Aorta (tissue), 5 donors: ENCODE results near the gene URB1. TPM values are rescaled to one million over a fixed set of nuclear protein-coding genes. Genes with fewer than 3 reads are reported as not detected.

Experiments
- ATAC-seq: fragments of 200-7000 bp; cut with Tn5 transposase; one replicate; pipeline ENCODE4 v1.9.1; 2022; ENCODE audit warnings: moderate library complexity; ENCODE audit not compliant: low FRiP score
- DNase-seq, 2 donors: peaks; one replicate each; pipeline ENCODE4 v3.0.0-alpha.2; 2020
- H3K27ac ChIP-seq, 2 donors: one replicate each; pipeline ENCODE4 v1.5.1; 2013; ENCODE audit warnings: low read length in 2 of 2, mild to moderate bottlenecking in 2 of 2, moderate library complexity in 2 of 2, control low read depth in 1 of 2, inconsistent platforms in 1 of 2, low read depth in 1 of 2
- H3K27me3 ChIP-seq, 2 donors: one replicate each; pipeline ENCODE4 v1.6.1; 2013; ENCODE audit warnings: control low read depth in 1 of 2, low read length in 1 of 2, mild to moderate bottlenecking in 1 of 2, moderate library complexity in 1 of 2; ENCODE audit not compliant: insufficient read depth in 2 of 2, control insufficient read depth in 1 of 2
- H3K36me3 ChIP-seq, 2 donors: one replicate each; pipeline ENCODE4 v1.6.1; 2013; ENCODE audit warnings: control low read depth in 1 of 2, low read length in 1 of 2, mild to moderate bottlenecking in 1 of 2; ENCODE audit not compliant: insufficient read depth in 2 of 2, control insufficient read depth in 1 of 2
- H3K4me1 ChIP-seq, 2 donors: one replicate each; pipeline ENCODE4 v1.6.1; 2013; ENCODE audit warnings: low read length in 2 of 2, control low read depth in 1 of 2, mild to moderate bottlenecking in 1 of 2, moderate library complexity in 1 of 2; ENCODE audit not compliant: insufficient read depth in 2 of 2, control insufficient read depth in 1 of 2
- H3K4me3 ChIP-seq, 2 donors: one replicate each; pipeline ENCODE4 v1.5.1; 2013; ENCODE audit warnings: low read length in 2 of 2, control low read depth in 1 of 2, mild to moderate bottlenecking in 1 of 2
- H3K9me3 ChIP-seq: one replicate; pipeline ENCODE4 v1.6.1; 2013; ENCODE audit warnings: mild to moderate bottlenecking, low read length; ENCODE audit not compliant: control insufficient read depth
- WGBS, 2 donors: extraction: QIAGEN DNeasy Blood & Tissue Kit; methylation state at CpG; one replicate each; pipeline ENCODE4 v1.1.7; 2013; 5-methylcytosine and 5-hydroxymethylcytosine counted together
- intact Hi-C, 2 donors: fragments of 100-400 bp; cut with DNase I; formaldehyde crosslinking; loops; one replicate each; pipeline versions ENCODE4 v1.14.2 to v1.15.0; 2022
- polyA plus RNA-seq, 2 donors: library from polyadenylated mRNA; stranded (reverse); fragments of 200-250 nt; gene quantifications; one replicate each; pipeline ENCODE4 v1.2.3, GENCODE V29; 2013
- total RNA-seq, 2 donors: library from RNA; stranded (reverse); fragmentation: NEBNext Ultra II Directional; extraction: Animal tissue kit (Norgen Biotek cat#: 25700); gene quantifications; one replicate each; pipeline ENCODE4 v1.2.1, GENCODE V29; 2021
- donor health status: healthy with polysubstance abuse.
- donor health status: Bipolar disorder and iron deficiency.
- donor health status: DM: no; HTN: no; CAD: no.
- donor health status: DM: no; HTN: no; CAD: no.
- donor health status: DM: yes; HTN: yes; CAD: no.

Gene URB1
- total and polyA plus RNA-seq, 4 donors: 2.0 to 34.2 (median 13.0) TPM

DNA sequence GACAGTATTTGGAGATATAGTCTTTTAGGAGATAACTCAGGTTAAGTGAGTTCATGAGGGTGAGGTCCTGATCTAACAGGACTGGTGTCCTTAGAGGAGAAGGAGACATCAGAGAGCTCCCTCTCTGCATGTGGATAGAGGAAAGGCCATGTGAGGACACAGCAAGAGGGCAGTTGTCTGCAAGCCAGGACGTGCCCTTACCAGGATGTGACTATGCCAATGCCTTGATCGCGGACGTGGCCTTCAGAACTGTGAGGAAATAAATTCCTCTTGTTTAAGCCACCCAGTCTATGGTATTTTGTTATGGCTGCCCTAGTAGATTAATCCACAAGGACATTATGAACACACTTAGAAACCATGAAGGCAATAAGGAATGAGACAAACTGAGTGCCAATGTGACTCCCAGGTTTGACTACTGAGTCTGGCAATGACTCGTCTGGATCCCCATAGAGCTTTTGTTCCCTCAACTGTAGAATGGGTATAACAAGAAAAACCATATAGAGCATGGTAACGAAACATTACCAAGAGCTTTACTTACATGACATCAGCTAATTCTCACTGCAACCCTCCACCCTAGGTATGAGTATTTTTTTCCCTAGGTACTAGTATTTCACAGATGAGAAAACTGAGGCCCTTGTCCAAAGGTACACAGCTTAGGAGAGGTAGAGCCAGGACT is 6.5 kb downstream of the URB1 start:
- H3K36me3 ChIP-seq: peaks cover 0 to 5% of the 10 kb centered on the region in 2 donors
- DNase-seq: peak; percentile 78 to 84
- H3K9me3 ChIP-seq: no peaks in the 10 kb centered on the region
- H3K27me3 ChIP-seq: no peaks in the 10 kb centered on the region
- WGBS, 2 donors: 32 to 34% methylated on average over 6 of the region's 6 CpGs
- intact Hi-C loops: no loop called here
- H3K4me3 ChIP-seq: no peak overlapping the region
- peak overlapping the region; percentile 70 to 78 for H3K27ac ChIP-seq
- peaks cover 0 to 7% of the 10 kb centered on the region in 2 donors for H3K4me1 ChIP-seq
- no peak for ATAC-seq

DNA sequence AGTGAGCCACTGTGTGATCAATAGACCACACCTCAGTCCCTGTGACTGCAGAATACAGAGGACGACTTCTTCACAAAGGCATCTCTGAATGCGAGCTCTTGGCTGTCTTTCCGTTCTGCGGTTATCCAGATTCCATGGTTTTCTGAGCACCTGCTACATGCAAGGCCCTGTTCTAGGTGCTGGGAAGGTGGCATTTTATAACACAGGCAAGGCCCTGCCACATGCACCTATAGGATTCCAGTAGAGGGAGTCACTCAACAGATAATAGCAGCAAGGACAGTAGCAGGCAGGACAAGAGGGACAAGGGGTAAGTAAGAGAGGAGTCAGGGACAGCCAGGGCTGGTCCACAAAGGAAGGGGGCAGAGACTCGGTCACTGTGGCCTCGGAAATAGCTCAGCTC is 9.0 kb downstream of the URB1 start:
- H3K9me3 ChIP-seq: no peaks in the 10 kb centered on the region
- WGBS, 2 donors: 92 to 94% methylated on average over 6 of the region's 6 CpGs
- H3K36me3 ChIP-seq: peaks cover 0 to 5% of the 10 kb centered on the region in 2 donors
- peaks cover 0 to 7% of the 10 kb centered on the region in 2 donors for H3K4me1 ChIP-seq
- no peaks in the 10 kb centered on the region for H3K27me3 ChIP-seq
- no peak for ATAC-seq
- intact Hi-C loops: loop anchor here in 1 of 2 donors (5.0 kb wide), 1 partner anchor 57 kb away; no protein-coding TSS in a partner anchor
- peak overlapping the region in 1 of 2 donors; percentile 15 for H3K27ac ChIP-seq
- DNase-seq: no peak
- H3K4me3 ChIP-seq: no peak overlapping the region

DNA sequence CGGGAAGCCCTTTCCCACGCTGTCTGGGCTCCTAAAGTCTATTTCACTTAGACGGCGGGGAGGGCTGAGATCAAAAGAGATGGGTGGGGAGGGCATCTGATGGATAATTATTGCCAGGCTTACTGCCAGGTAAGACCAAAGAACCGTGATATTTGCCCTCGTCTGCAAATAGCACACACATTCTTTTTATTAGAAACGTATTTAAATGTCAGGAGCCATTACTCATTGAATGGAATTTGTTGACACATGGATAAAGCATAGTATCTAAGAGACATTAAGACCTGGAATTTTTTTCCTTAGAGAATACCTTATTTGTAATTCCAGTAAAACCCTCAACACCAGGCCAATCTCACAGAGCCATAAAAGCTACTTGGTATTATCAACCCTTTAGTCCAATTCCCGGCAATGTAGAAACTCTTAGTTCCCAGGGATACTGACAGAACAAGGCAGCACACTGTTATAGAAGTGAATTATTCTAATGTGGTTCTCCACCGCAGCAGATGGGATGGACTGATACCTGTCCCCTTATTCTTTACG is 10.6 kb downstream of the URB1 start:
- H3K27ac ChIP-seq: peak overlapping the region; percentile 94 to 95

DNA sequence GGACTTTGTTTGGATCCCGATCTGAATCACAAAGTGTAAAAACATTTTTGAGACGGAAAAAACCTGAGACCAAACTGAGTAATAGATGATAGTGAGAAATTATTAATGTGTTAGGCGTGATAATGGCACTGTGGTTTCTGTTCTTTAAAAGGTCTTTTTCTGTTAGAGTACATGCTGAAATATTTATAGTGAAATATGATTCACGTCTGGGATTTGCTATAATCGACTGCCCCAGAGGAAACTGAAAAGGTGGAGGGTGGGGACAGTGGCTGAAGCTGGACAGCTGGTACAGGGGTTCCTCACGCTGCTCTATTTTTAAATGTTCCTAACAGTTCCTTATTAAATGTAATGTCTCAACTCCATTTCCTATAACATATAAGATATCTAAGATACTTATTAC is 11.2 kb downstream of the URB1 start:
- ATAC-seq (peak; percentile 27), DNase-seq (no peak)
- intact Hi-C loops: loop anchor here in 1 of 2 donors (5.0 kb wide), 1 partner anchor 54 kb away; no protein-coding TSS in a partner anchor
- Histone ChIP-seq H3K4me1 (peaks cover 0 to 7% of the 10 kb centered on the region in 2 donors), H3K4me3 (no peak overlapping the region), H3K9me3 (no peaks in the 10 kb centered on the region), H3K27ac (peak overlapping the region in 1 of 2 donors; percentile 94), H3K27me3 (no peaks in the 10 kb centered on the region), H3K36me3 (peaks cover 3 to 4% of the 10 kb centered on the region in 2 donors)
- 15 to 22% methylated on average over 6 of the region's 6 CpGs for WGBS, 2 donors

More for the DNA sequence above, 10.6 kb downstream of the URB1 start:
- no peak for DNase-seq
- no peak for ATAC-seq
- H3K9me3 ChIP-seq: no peaks in the 10 kb centered on the region
- 44 to 47% methylated on average over 10 of the region's 10 CpGs for WGBS, 2 donors
- H3K4me1 ChIP-seq: peaks cover 0 to 7% of the 10 kb centered on the region in 2 donors
- H3K36me3 ChIP-seq: peaks cover 3 to 4% of the 10 kb centered on the region in 2 donors
- no peaks in the 10 kb centered on the region for H3K27me3 ChIP-seq
- H3K4me3 ChIP-seq: no peak overlapping the region
- intact Hi-C loops: loop anchor here in 1 of 2 donors (5.0 kb wide), 1 partner anchor 55 kb away; no protein-coding TSS in a partner anchor

DNA sequence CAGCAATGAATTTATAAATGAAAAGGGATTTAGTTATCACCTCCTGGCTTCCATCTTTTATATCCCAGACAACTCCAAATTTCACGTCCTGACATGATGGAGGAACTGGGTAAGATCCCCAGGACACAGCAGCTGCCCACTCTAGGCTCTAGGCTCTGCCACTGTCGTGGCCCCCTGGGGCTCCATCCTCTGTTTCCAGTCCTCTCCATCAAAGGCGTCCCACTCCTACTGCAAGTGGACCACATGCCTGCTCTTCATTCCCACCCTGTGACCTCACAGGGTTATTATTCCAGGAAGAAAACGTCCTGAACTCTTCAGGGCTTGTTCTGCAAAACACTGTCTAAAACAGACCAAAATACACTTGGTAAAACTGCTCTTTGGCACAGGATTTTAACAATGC is 11.9 kb downstream of the URB1 start:
- H3K4me3 ChIP-seq: no peak overlapping the region
- no peaks in the 10 kb centered on the region for H3K27me3 ChIP-seq
- peak; percentile 64 for ATAC-seq
- H3K4me1 ChIP-seq: peaks cover 0 to 5% of the 10 kb centered on the region in 2 donors
- intact Hi-C loops: loop anchor here in 1 of 2 donors (5.0 kb wide), 1 partner anchor 54 kb away; no protein-coding TSS in a partner anchor
- no peak for DNase-seq
- WGBS, 2 donors: 20 to 29% methylated on average over 4 of the region's 4 CpGs
- H3K9me3 ChIP-seq: no peaks in the 10 kb centered on the region
- H3K36me3 ChIP-seq: peaks cover 3 to 4% of the 10 kb centered on the region in 2 donors
- peak overlapping the region; percentile 89 to 92 for H3K27ac ChIP-seq

DNA sequence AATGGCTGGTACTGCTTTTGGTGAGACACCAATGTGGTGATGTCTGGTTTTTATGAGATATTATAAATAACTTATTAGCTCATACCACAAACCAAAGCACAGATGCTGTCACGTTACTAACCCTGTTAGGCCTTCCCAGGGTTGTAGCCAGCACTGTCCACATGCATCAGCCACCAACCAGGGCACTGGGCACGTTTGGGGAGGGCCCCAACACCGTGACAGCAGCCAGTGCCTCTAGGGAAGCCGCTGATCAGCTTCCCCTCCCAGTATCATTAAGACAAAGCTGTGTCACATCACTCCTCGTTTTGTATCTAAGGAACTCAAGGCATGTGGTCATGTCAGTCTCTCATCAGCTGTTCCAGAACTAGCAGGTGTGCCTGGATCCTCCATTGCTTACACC is 13.9 kb downstream of the URB1 start:
- ATAC-seq: no peak
- Histone ChIP-seq H3K36me3 (peaks cover 2 to 3% of the 10 kb centered on the region in 2 donors), H3K27me3 (no peaks in the 10 kb centered on the region), H3K4me3 (no peak overlapping the region), H3K27ac (peak overlapping the region; percentile 86 to 89), H3K9me3 (no peaks in the 10 kb centered on the region), H3K4me1 (peaks cover 0 to 5% of the 10 kb centered on the region in 2 donors)
- DNase-seq: no peak
- intact Hi-C loops: no loop called here
- 37 to 44% methylated on average over 5 of the region's 5 CpGs for WGBS, 2 donors

DNA sequence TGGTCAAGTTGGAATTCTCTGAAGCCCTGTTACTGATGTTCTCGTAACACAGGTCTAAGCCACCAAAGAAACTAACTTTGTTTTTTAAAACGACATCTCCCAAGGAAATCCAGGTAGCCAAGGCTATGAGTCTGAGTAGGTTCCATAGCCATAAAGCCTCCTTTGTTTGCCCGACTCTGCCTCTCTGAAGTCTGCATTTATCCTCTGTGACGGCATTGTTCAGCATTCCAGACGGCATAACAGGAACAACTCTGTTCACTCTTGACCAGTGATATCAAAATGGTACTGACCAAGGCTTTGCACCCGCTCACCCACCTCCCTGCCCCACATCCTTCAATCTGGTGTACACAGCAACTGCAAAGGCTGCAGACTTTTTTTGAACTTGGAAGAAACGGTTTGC is 14.8 kb downstream of the URB1 start:
- H3K27ac ChIP-seq: peak overlapping the region; percentile 18 to 92
- 77 to 80% methylated on average over 7 of the region's 7 CpGs for WGBS, 2 donors
- no peak overlapping the region for H3K4me3 ChIP-seq
- no peaks in the 10 kb centered on the region for H3K27me3 ChIP-seq
- ATAC-seq (no peak), DNase-seq (no peak)
- peaks cover 0 to 3% of the 10 kb centered on the region in 2 donors for H3K36me3 ChIP-seq
- no peaks in the 10 kb centered on the region for H3K9me3 ChIP-seq
- H3K4me1 ChIP-seq: peaks cover 0 to 5% of the 10 kb centered on the region in 2 donors
- intact Hi-C loops: no loop called here

DNA sequence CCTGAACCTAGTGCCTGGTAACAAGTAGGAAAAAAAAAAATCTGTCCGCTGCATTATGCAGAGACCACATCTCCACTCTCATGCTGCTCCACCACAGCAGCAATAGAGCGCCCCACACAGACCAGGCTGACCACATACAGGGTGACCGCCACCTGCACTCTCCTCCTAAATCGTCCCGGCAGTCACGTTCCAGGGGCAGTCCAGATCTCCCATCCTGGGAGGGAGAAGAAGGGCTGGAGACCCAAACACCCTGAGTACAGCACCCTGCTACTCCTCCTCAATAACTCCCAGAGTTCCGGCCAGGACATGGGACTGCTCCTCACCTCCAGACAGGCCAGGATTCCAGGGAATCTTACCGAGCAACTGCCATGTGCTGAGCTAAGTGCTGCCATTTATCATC is 15.3 kb downstream of the URB1 start:
- peaks cover 0 to 3% of the 10 kb centered on the region in 2 donors for H3K36me3 ChIP-seq

More for the DNA sequence above, 15.3 kb downstream of the URB1 start:
- no peaks in the 10 kb centered on the region for H3K9me3 ChIP-seq
- ATAC-seq (no peak), DNase-seq (no peak)
- no peaks in the 10 kb centered on the region for H3K27me3 ChIP-seq
- intact Hi-C loops: no loop called here
- WGBS, 2 donors: 91 to 95% methylated on average over 8 of the region's 8 CpGs
- peak overlapping the region; percentile 7 to 18 for H3K27ac ChIP-seq
- no peak overlapping the region for H3K4me3 ChIP-seq
- H3K4me1 ChIP-seq: peaks cover 0 to under 1% of the 10 kb centered on the region in 2 donors
